ENCODE results near the gene SRRM3. TPM values are rescaled to one million over a fixed set of nuclear protein-coding genes. Genes with fewer than 3 reads are reported as not detected.
"Not testable (repeated sequence)": the region's sequence is repeated elsewhere in the genome, so short reads cannot be mapped to it uniquely, and the experiment has no call there.

SRRM3 gene
- total RNA-seq, 1 donor from 2014 or later, result 0.23 TPM

DNA sequence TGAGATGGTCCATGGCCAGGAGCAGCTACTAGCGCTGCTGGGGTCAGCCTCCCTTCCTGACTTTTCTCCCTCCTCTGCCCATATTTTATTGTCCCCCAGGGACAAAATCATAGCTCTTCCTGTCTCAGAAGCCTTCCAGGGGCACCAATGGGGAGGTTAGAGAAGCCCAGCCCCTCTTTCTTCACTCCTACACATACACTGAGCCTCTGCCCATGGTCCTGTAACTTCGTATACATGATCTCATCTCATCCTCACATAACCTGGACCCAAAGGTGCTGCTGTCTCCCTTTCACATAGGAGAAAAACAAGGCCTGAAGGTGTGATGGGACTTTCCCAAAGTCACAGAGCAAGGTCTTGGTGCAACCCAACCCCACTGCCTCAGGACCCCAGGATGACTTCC, 2.5 kb downstream of the SRRM3 start:
- Mint-ChIP-seq H3K27me3 (ENCODE audit: low read depth) (peaks cover 5% of the 10 kb centered on the region), H3K4me1 (ENCODE audit: low read depth) (no peaks in the 10 kb centered on the region)
- intact Hi-C loops (cut with micrococcal nuclease), result no loop called here

DNA sequence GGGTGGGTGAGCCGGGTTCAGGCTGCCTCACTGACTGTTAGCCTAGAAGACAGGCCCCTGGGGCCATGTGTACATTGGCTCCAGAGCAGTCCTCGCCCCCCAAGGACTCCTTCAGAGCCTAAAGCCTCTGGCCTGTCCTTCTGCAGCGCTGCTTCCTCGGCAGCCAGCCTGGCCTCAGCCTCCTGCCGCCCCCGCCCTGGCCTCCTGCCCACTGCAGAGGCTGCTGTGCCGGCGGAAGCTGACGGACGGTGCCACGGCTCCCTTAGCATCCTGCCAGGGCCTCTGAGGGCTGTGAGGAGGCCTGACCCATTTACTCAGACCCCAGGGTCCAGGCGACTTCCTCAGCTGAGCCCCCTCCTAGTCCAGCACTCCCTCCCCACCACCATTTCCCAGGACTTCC, 4.9 kb downstream of the SRRM3 start:
- H3K36me3 Mint-ChIP-seq (ENCODE audit: low read depth), result no peaks in the 10 kb centered on the region
- peaks cover 2% of the 10 kb centered on the region for H3K27me3 Mint-ChIP-seq (ENCODE audit: low read depth)
- no peaks in the 10 kb centered on the region for H3K4me1 Mint-ChIP-seq (ENCODE audit: low read depth)
- no peaks in the 10 kb centered on the region for H3K9me3 Mint-ChIP-seq
- no peak overlapping the region for H3K27ac Mint-ChIP-seq
- intact Hi-C loops (cut with micrococcal nuclease), result no loop called here
- DNase-seq (ENCODE audit: low spot score), result no peak
- H3K4me3 Mint-ChIP-seq (ENCODE audit: low read depth), result no peak overlapping the region

More for the DNA sequence above, 2.5 kb downstream of the SRRM3 start:
- H3K9me3 Mint-ChIP-seq, result no peaks in the 10 kb centered on the region
- no peak overlapping the region for H3K4me3 Mint-ChIP-seq (ENCODE audit: low read depth)
- no peak for DNase-seq (ENCODE audit: low spot score)
- H3K36me3 Mint-ChIP-seq (ENCODE audit: low read depth), result no peaks in the 10 kb centered on the region
- no peak overlapping the region for H3K27ac Mint-ChIP-seq

DNA sequence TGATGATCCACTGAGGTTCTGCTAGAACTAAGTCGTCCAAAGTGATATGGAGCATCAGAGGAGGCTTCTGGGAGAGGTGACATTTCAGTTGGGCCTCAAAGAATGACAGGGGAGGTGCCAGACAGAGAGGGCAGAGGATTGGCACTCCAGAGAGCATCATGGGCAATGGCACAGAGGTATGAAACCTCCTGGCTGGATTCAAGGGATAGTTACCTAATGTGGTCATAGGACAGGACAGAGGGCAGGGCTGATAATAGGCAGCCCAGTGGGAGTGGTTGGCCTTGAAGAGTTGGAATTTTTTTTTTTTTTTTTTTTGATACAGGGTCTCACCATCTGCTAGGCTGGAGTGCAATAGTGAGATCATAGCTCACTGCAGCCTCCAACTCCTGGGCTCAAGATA, 7.6 kb downstream of the SRRM3 start:
- Mint-ChIP-seq H3K4me1 (ENCODE audit: low read depth) (no peaks in the 10 kb centered on the region), H3K27ac (no peak overlapping the region), H3K27me3 (ENCODE audit: low read depth) (peaks cover 2% of the 10 kb centered on the region), H3K4me3 (ENCODE audit: low read depth) (no peak overlapping the region), H3K36me3 (ENCODE audit: low read depth) (no peaks in the 10 kb centered on the region), H3K9me3 (no peaks in the 10 kb centered on the region)
- intact Hi-C loops (cut with micrococcal nuclease), result no loop called here
- no peak for DNase-seq (ENCODE audit: low spot score)

DNA sequence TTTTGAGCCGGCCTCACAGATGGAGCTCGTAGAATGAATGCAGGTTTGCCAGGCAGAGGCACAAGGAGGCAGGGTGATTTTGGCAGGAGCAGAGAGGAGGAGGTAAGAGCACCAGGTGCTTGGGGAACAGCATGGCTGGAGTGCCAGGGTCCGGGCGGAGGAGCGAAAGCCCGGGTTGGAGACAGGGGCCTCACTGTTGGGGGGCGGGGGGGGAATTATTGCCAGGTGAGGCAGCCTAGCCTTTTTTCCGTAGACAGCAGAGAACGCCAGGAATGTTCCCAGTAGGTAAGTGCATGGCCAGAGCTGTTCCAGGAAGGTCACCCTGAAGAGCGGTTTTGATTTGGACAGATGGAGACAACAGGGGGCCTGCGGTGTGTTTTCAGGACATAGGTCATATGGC, 9.5 kb downstream of the SRRM3 start:
- H3K27me3 Mint-ChIP-seq (ENCODE audit: low read depth), result peaks cover 2% of the 10 kb centered on the region
- intact Hi-C loops (cut with micrococcal nuclease), result no loop called here
- H3K9me3 Mint-ChIP-seq, result no peaks in the 10 kb centered on the region
- H3K4me1 Mint-ChIP-seq (ENCODE audit: low read depth), result no peaks in the 10 kb centered on the region
- H3K27ac Mint-ChIP-seq, result no peak overlapping the region
- no peaks in the 10 kb centered on the region for H3K36me3 Mint-ChIP-seq (ENCODE audit: low read depth)
- no peak overlapping the region for H3K4me3 Mint-ChIP-seq (ENCODE audit: low read depth)
- no peak for DNase-seq (ENCODE audit: low spot score)

DNA sequence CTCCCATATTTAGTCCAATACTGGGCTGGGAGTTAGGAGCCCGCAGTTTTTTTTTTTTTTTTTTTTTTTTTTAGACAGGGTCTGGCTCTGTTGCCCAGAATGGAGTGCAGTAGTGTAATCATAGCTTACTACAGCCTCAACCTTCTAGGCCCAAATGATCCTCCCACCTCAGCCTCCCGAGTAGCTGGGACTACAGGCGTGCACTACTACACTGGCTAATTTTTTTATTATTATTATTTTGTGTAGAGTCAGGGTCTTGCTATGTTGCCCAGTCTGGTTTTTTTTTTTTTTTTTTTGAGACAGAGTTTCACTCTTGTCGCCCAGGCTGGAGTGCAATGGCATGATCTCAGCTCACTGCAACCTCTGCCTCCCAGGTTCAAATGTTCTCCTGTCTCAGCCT, 13.7 kb downstream of the SRRM3 start:
- H3K27me3 Mint-ChIP-seq (ENCODE audit: low read depth); H3K4me3 Mint-ChIP-seq (ENCODE audit: low read depth); H3K4me1 Mint-ChIP-seq (ENCODE audit: low read depth); H3K9me3 Mint-ChIP-seq; intact Hi-C loops (cut with micrococcal nuclease); DNase-seq (ENCODE audit: low spot score); H3K36me3 Mint-ChIP-seq (ENCODE audit: low read depth); H3K27ac Mint-ChIP-seq: not testable (repeated sequence)

DNA sequence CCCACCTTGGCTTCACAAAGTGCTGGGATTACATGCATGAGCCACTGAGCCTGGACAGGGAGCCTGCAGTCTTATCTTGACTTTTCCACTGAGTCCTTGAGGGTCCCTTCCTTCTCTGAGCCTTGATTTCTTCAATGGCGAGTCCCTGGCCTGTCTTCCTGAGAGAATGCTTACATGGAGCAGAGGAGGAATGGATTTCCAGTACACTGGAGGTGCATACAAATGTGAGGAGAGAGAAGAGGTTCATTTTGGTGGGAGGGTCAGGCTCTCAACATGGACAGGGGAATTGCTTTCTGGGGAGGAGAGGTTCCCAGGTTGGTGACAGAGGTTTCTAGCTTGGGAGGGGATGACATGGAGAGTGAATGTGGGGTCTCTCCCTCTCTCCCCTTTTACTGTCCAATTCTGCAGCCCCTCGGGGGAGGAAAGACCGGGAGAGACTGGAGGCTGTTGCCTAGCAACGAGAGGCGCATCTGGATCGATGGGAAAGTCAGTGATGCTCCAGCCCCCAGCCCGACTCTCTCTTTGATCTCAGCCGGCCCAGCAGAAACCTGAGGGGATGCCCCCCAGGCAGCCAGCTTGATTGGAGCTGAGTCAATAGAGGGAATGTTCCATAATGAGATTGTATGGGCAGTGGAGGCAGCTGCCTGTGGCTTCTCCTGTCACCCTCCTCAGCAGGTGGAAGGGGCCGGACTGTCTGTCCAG, 14.8 kb downstream of the SRRM3 start:
- Mint-ChIP-seq H3K4me1 (ENCODE audit: low read depth) (no peaks in the 10 kb centered on the region), H3K4me3 (ENCODE audit: low read depth) (no peak overlapping the region), H3K27me3 (ENCODE audit: low read depth) (peaks cover 4% of the 10 kb centered on the region), H3K9me3 (no peaks in the 10 kb centered on the region), H3K36me3 (ENCODE audit: low read depth) (no peaks in the 10 kb centered on the region), H3K27ac (no peak overlapping the region)
- intact Hi-C loops (cut with micrococcal nuclease), result no loop called here
- DNase-seq (ENCODE audit: low spot score), result no peak

DNA sequence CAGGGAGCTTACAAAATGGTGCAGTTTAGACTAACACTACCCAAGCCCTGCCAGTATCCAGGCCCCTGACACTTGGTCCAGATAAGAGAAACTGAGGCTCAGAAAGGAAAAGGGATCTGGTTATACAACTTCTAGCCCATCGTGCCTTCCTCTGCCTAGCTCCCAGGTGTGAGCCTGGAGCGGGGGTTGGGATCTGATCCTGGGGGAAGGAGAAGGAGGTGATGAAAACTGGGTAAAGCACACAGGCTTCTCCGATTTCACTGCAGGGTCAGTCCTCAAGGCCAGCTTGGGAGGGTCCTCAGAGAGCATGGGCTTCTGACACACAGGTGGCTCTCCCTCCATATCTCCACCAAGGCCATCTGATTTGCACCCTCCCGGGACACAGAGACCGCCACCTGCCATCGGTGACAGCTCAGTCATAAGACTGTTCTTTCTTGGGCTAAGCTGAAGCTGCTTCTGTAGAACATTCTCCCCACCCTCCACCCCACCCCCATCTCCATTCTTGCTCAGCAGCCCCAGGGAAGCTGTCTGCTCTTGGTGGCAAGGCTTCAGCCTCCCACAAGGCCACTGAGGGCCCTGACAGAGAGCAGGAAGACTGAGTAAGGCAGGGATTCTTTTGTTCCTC, 16.4 kb downstream of the SRRM3 start:
- DNase-seq (ENCODE audit: low spot score), result no peak
- Mint-ChIP-seq H3K27me3 (ENCODE audit: low read depth) (peaks cover 6% of the 10 kb centered on the region), H3K4me1 (ENCODE audit: low read depth) (no peaks in the 10 kb centered on the region), H3K9me3 (no peaks in the 10 kb centered on the region), H3K27ac (no peak overlapping the region), H3K4me3 (ENCODE audit: low read depth) (no peak overlapping the region), H3K36me3 (ENCODE audit: low read depth) (no peaks in the 10 kb centered on the region)
- intact Hi-C loops (cut with micrococcal nuclease), result no loop called here

DNA sequence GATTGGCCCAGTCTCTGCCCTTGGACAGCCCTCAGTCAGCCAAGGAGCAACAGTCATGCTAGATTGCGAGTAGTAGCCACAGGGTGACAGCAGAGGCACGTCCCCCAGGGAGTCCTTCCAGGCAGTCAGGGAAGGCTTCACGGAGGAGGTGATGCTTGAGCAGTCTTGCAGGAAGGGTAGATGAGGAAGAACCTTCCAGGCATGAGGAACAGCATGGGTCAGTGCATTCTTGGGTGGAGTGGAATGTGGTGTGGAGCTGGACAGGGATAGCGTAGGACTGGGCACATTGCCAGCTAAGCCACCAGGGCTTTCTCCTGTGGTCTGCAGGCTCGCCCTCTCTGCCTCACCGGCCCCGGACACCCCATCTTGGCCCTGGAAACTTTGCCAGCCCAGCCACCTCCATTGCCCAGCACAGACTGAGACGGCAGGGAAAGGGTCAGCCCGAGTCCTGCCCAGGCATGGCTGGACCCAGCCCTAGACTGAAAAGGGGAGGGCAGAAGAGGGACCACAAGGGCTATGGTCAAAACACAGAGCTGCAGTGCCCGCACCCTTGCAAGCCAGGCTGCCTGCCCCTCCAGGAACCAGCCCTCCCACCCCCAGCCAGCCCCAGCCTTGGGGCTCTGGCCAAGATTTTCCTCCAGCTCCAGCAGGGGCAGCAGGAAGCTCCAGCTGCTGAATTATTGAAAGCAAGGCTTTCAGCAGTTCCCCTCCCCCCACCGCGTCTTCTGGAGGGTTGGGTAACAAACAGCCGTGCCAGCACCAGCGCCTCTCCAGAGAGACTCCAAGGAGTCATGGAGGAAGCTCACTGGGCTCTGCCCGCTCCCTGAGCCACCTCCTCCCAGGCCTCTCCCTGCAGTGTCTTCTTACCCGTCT, 18.7 kb downstream of the SRRM3 start:
- DNase-seq (ENCODE audit: low spot score), result no peak
- peaks cover 6% of the 10 kb centered on the region for H3K27me3 Mint-ChIP-seq (ENCODE audit: low read depth)
- H3K9me3 Mint-ChIP-seq, result no peaks in the 10 kb centered on the region
- H3K4me3 Mint-ChIP-seq (ENCODE audit: low read depth), result no peak overlapping the region
- no peaks in the 10 kb centered on the region for H3K4me1 Mint-ChIP-seq (ENCODE audit: low read depth)
- intact Hi-C loops (cut with micrococcal nuclease), result no loop called here
- H3K27ac Mint-ChIP-seq, result no peak overlapping the region
- no peaks in the 10 kb centered on the region for H3K36me3 Mint-ChIP-seq (ENCODE audit: low read depth)

DNA sequence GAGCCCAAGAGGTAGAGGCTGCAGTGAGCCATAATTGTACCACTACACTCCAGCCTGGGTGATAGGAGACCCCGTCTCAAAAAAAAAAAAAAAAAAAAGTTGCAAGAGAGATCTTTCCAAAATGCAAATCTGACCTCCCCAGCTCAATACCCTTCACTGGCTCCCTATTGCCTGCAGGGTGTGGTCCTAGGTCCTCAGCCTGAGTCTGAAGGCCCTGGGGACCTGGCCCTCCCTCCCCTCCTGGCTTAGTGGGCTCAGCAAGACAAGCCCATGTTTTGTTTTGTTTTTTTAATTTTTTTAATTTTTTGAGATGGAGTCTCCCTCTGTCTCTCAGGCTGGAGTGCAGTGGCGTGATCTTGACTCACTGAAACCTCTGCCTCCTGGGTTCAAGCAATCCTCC, 20.6 kb downstream of the SRRM3 start:
- H3K4me1 Mint-ChIP-seq (ENCODE audit: low read depth), result no peaks in the 10 kb centered on the region
- intact Hi-C loops (cut with micrococcal nuclease), result no loop called here
- no peak for DNase-seq (ENCODE audit: low spot score)
- no peak overlapping the region for H3K4me3 Mint-ChIP-seq (ENCODE audit: low read depth)
- no peak overlapping the region for H3K27ac Mint-ChIP-seq
- H3K9me3 Mint-ChIP-seq, result no peaks in the 10 kb centered on the region
- H3K27me3 Mint-ChIP-seq (ENCODE audit: low read depth), result peaks cover 4% of the 10 kb centered on the region
- H3K36me3 Mint-ChIP-seq (ENCODE audit: low read depth), result no peaks in the 10 kb centered on the region

DNA sequence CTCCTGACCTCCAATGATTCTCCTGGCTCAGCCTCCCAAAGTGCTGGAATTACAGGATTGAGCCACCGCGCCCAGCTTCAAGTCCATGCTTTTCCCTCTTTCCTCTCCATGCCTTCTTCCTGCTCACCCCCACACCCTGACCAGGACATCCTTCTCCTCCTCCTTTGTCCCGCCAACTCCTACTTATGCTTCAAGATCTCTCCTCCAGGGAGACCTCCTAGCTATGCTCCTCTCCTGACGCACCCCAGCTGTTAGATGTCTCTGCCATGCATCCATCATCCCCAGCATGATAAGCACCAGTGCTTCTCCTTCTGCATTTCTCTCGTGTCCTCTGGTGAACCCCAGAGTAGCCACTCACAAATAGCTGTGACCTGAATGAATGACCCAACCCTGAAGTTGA, 21.1 kb downstream of the SRRM3 start:
- no peak overlapping the region for H3K27ac Mint-ChIP-seq
- no peaks in the 10 kb centered on the region for H3K9me3 Mint-ChIP-seq
- intact Hi-C loops (cut with micrococcal nuclease), result no loop called here
- H3K36me3 Mint-ChIP-seq (ENCODE audit: low read depth), result no peaks in the 10 kb centered on the region
- no peaks in the 10 kb centered on the region for H3K4me1 Mint-ChIP-seq (ENCODE audit: low read depth)
- no peak for DNase-seq (ENCODE audit: low spot score)
- peaks cover 4% of the 10 kb centered on the region for H3K27me3 Mint-ChIP-seq (ENCODE audit: low read depth)
- no peak overlapping the region for H3K4me3 Mint-ChIP-seq (ENCODE audit: low read depth)

DNA sequence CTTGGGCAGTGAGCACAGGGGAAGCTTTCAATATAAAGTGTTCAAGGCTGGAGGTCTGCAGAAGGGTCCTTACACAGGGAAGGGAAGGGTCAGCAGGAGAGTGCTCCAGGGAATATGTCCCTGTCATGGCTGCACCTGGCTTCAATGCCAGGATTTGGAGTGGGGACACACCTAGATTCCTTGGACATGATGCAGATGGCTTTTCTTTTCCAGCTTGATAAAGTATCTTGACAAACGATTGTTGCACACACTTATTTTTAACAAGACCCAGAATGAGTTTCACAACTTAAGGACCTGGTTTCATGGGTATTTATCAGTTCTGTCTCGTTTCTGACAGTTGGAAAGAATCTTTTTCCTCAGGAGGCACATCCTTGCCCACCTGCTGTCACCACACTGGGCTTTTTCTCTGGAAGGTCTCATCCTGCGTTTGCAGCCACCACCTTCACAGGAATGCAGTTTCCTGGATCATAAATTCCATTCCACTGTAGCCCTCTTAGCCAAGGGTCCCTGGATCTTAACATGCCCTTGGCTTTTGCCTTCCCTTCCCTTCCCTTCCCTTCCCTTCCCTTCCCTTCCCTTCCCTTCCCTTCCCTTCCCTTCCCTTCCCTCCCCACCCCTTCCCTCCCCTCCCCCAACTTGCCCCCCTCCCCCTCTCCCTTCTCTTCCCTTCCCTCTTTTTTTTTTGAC, 21.7 kb downstream of the SRRM3 start:
- intact Hi-C loops (cut with micrococcal nuclease), result no loop called here
- Mint-ChIP-seq H3K27me3 (ENCODE audit: low read depth) (peaks cover 4% of the 10 kb centered on the region), H3K36me3 (ENCODE audit: low read depth) (no peaks in the 10 kb centered on the region), H3K27ac (no peak overlapping the region), H3K4me1 (ENCODE audit: low read depth) (no peaks in the 10 kb centered on the region), H3K9me3 (no peaks in the 10 kb centered on the region), H3K4me3 (ENCODE audit: low read depth) (no peak overlapping the region)
- DNase-seq (ENCODE audit: low spot score), result no peak

DNA sequence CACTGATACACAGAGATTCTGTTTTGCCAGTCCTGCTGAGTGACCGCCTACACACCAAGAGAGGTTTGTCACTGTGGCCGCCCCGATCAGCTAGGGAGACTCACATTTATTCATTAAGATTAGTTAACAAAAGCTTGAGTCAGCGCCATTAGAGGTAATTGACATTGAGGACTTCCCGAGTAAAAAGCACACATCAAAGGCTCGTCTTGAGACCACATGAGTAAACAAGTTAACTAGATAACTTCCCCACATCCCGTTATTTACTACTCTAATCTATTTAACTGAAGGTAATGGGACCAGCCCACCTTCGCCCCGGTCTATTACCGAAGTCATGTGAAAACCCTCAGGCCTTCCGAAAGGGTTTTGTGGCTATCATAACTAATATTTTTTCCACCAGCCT, 23.0 kb downstream of the SRRM3 start:
- Mint-ChIP-seq H3K36me3 (ENCODE audit: low read depth) (no peaks in the 10 kb centered on the region), H3K9me3 (no peaks in the 10 kb centered on the region), H3K4me1 (ENCODE audit: low read depth) (no peaks in the 10 kb centered on the region), H3K27ac (no peak overlapping the region), H3K27me3 (ENCODE audit: low read depth) (peaks cover 4% of the 10 kb centered on the region), H3K4me3 (ENCODE audit: low read depth) (no peak overlapping the region)
- DNase-seq (ENCODE audit: low spot score), result no peak
- intact Hi-C loops (cut with micrococcal nuclease), result no loop called here

Measured in activated T-helper 2 cell treated with anti-CD3 and anti-CD28 coated beads, Interferon-gamma antibody, Interleukin-2, Interleukin-4, amounts not matched to agents 10 μg/mL and 5 μg/mL and 100 μg/mL, durations not matched to agents 14 hours and 24 hours and 36 hours (primary cell).